Occipital lobe (tissue), 2 donors: Measurements from ENCODE around the gene LANCL2. TPM values are rescaled to one million over a fixed set of nuclear protein-coding genes. Genes with fewer than 3 reads are reported as not detected.

Experiments used
- DNase-seq: peaks from one replicate; lab custom pipeline; 2025; lab: John Stamatoyannopoulos, UW
- total RNA-seq: library from RNA; depleted of rRNA; stranded (reverse); fragments of >200 nt; gene quantifications from one replicate; pipeline ENCODE4 v1.2.3, GENCODE V29; 2014

The LANCL2 gene
- total RNA-seq, 1 donor from 2014 or later = 40.2 TPM

- no peak for DNase-seq
Measured at GRCh38 chr7:55438085-55438756, 73.1 kb downstream of the LANCL2 start.

- no peak for DNase-seq
Measured at GRCh38 chr7:55438757-55439525, 73.8 kb downstream of the LANCL2 start.

- peak; percentile 84 for DNase-seq
Measured at GRCh38 chr7:55439627-55440026, 74.5 kb downstream of the LANCL2 start.

- no peak for DNase-seq
Measured at GRCh38 chr7:55440040-55440690, 75.0 kb downstream of the LANCL2 start.

GRCh38 chr7:55441002-55441401, 75.9 kb downstream of the LANCL2 start:
- DNase-seq = no peak

- peak; percentile 62 for DNase-seq
Measured at GRCh38 chr7:55441774-55442522, 76.8 kb downstream of the LANCL2 start.

- DNase-seq = no peak
Measured at GRCh38 chr7:55444786-55445185, 79.6 kb downstream of the LANCL2 start.

- DNase-seq = no peak
Measured at GRCh38 chr7:55448526-55448925, 83.4 kb downstream of the LANCL2 start.

- DNase-seq = no peak
Measured at GRCh38 chr7:55449205-55449991, 84.3 kb downstream of the LANCL2 start.

- no peak for DNase-seq
Measured at GRCh38 chr7:55449992-55450535, 84.9 kb downstream of the LANCL2 start.

GRCh38 chr7:55452971-55453370, 87.8 kb downstream of the LANCL2 start:
- no peak for DNase-seq

GRCh38 chr7:55457801-55458200, 92.7 kb downstream of the LANCL2 start:
- DNase-seq = no peak

GRCh38 chr7:55458351-55458750, 93.2 kb downstream of the LANCL2 start:
- DNase-seq = no peak

GRCh38 chr7:55463686-55464262, 98.6 kb downstream of the LANCL2 start:
- no peak for DNase-seq

- DNase-seq = no peak
Measured at GRCh38 chr7:55464422-55464821, 99.3 kb downstream of the LANCL2 start.

- DNase-seq = no peak
Measured at GRCh38 chr7:55465691-55466090, 100.6 kb downstream of the LANCL2 start.

GRCh38 chr7:55467047-55467593, 102.0 kb downstream of the LANCL2 start:
- DNase-seq = no peak

GRCh38 chr7:55468495-55468894, 103.4 kb downstream of the LANCL2 start:
- DNase-seq = no peak

GRCh38 chr7:55469271-55469681, 104.1 kb downstream of the LANCL2 start:
- DNase-seq = no peak

GRCh38 chr7:55469721-55470120, 104.6 kb downstream of the LANCL2 start:
- DNase-seq = no peak
